Uterus (tissue), 2 donors: ENCODE measurements around the gene SLC4A2.

Experiments
- POLR2A ChIP-seq, 2 donors: fragments of 450-650 bp; IDR thresholded peaks; one replicate each; pipeline ENCODE4 v1.6.1; 2016; ENCODE audit warnings: antibody characterized with exemption in 2 of 2, mild to moderate bottlenecking in 1 of 2, moderate library complexity in 1 of 2
- TF ChIP-seq, protein P1 (sequence below), 4 experiments: fragments of 200-600 bp in 2 of 4; fragments of 450-650 bp in 2 of 4; sonication (generic) in 2 of 4; IDR thresholded peaks; one replicate each; pipeline ENCODE4 v1.5.1; 2016 to 2019; ENCODE audit warnings: antibody characterized with exemption in 4 of 4, mild to moderate bottlenecking in 2 of 4, moderate library complexity in 1 of 4

DNA sequence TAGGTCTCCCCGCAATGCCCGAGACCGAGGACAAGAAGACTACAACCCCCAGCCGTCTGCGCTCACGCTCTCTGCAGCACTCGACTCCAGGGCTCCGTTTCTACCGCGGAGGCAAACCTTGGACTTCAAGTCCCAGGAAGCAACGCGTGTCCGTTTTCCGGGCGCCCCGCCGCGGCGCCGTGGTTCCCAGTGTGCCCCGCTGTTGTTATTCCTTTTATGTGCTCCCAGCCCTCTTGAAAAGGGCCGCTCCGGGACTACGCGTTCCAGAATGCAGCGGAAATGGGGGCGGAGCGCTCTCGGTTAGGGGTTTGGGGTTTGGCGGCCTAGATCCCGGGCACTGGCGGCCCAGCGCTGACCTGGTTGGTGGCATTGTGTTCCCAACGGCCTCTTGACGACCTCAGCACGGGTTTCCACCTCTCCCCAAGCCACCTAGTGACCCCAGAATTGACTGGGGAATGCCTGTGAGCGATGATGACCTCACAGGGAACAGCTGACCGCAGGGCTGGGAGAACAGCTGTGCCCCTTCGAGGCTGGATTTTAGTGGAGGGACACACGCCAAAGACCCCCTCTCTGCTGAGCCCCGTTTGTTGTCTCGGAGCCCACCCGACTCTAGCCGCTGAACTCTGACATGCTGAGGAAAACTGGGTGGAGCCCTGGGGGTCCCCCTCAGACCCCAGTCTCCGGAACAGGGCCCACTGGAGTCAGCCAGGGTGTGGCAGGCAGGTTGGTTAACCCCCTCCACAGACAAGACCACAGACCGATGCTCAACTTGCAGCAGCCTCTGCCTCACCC, 1.2 kb upstream of the SLC4A2 start:
- TF ChIP-seq, protein P1, sequence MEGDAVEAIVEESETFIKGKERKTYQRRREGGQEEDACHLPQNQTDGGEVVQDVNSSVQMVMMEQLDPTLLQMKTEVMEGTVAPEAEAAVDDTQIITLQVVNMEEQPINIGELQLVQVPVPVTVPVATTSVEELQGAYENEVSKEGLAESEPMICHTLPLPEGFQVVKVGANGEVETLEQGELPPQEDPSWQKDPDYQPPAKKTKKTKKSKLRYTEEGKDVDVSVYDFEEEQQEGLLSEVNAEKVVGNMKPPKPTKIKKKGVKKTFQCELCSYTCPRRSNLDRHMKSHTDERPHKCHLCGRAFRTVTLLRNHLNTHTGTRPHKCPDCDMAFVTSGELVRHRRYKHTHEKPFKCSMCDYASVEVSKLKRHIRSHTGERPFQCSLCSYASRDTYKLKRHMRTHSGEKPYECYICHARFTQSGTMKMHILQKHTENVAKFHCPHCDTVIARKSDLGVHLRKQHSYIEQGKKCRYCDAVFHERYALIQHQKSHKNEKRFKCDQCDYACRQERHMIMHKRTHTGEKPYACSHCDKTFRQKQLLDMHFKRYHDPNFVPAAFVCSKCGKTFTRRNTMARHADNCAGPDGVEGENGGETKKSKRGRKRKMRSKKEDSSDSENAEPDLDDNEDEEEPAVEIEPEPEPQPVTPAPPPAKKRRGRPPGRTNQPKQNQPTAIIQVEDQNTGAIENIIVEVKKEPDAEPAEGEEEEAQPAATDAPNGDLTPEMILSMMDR (IDR thresholded peaks at IDR 0.05) = peak in 2 of 4 experiments; percentile 2 to 15
- peak; percentile 83 to 96 for TF ChIP-seq POLR2A (IDR thresholded peaks at IDR 0.05)
